Measurements from ENCODE around the gene HJURP. TPM values are rescaled to one million over a fixed set of nuclear protein-coding genes. Genes with fewer than 3 reads are reported as not detected.

The HJURP gene
- polyA plus RNA-seq, 3 donors = not detected

- WGBS (ENCODE audit: insufficient coverage) = 100% methylated on average over 1 of the region's 9 CpGs
- Mint-ChIP-seq H3K27ac (peak overlapping the region in 3 of 7 donors; percentile 23 to 77 (median 37)), H3K27me3 (ENCODE audit: low read depth in 3 of 3) (peaks cover 0 to 2% (median 0%) of the 10 kb centered on the region in 3 donors), H3K4me3 (no peak overlapping the region), H3K4me1 (peaks cover 4% of the 10 kb centered on the region), H3K36me3 (peaks cover 86 to 91% of the 10 kb centered on the region in 2 donors), H3K9me3 (no peaks in the 10 kb centered on the region)
- Histone ChIP-seq H3K4me3 (replicated peaks in 1 of 3; ENCODE audit: low read depth in 2 of 3, low read length in 3 of 3) (no peak overlapping the region), H4K20me1 (ENCODE audit: insufficient read depth, low read length) (no peaks in the 10 kb centered on the region), H3K9ac (ENCODE audit: insufficient read depth, low read length, poor library complexity, severe bottlenecking) (no peak overlapping the region), H3K36me3 (replicated peaks in 1 of 2; ENCODE audit: control insufficient read depth in 1 of 2, insufficient read depth in 2 of 2, low read length in 2 of 2) (peaks cover 81 to 92% of the 10 kb centered on the region in 2 donors), H3K4me1 (ENCODE audit: control insufficient read depth in 1 of 2, insufficient read depth in 2 of 2, low read length in 2 of 2) (no peaks in the 10 kb centered on the region), H3K79me2 (ENCODE audit: insufficient read depth, low read length) (peaks cover 70% of the 10 kb centered on the region), H3K27ac (ENCODE audit: low read depth in 1 of 2, low read length in 2 of 2) (peak overlapping the region in 1 of 2 donors; percentile 28), H2AFZ (ENCODE audit: insufficient read depth, low read depth, low read length, poor library complexity, severe bottlenecking) (no peak overlapping the region), H3K27me3 (ENCODE audit: control insufficient read depth in 2 of 2, insufficient read depth in 2 of 2, low read length in 2 of 2) (no peaks in the 10 kb centered on the region), H3K4me2 (replicated peaks; ENCODE audit: extremely low read depth, low read length, poor library complexity, severe bottlenecking) (no peak overlapping the region), H3K9me3 (replicated peaks in 1 of 2; ENCODE audit: control insufficient read depth in 1 of 2, insufficient read depth in 1 of 2, low read length in 2 of 2) (no peaks in the 10 kb centered on the region)
- TF ChIP-seq, protein P1, sequence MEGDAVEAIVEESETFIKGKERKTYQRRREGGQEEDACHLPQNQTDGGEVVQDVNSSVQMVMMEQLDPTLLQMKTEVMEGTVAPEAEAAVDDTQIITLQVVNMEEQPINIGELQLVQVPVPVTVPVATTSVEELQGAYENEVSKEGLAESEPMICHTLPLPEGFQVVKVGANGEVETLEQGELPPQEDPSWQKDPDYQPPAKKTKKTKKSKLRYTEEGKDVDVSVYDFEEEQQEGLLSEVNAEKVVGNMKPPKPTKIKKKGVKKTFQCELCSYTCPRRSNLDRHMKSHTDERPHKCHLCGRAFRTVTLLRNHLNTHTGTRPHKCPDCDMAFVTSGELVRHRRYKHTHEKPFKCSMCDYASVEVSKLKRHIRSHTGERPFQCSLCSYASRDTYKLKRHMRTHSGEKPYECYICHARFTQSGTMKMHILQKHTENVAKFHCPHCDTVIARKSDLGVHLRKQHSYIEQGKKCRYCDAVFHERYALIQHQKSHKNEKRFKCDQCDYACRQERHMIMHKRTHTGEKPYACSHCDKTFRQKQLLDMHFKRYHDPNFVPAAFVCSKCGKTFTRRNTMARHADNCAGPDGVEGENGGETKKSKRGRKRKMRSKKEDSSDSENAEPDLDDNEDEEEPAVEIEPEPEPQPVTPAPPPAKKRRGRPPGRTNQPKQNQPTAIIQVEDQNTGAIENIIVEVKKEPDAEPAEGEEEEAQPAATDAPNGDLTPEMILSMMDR (IDR thresholded peaks at IDR 0.05) = no peak
- DNase-seq = no peak
- intact Hi-C loops (cut with micrococcal nuclease) = no loop called here
Measured at GRCh38 chr2:233837694-233838229, 16.6 kb downstream of the HJURP start.

- intact Hi-C loops (cut with micrococcal nuclease) = no loop called here
- Histone ChIP-seq H3K36me3 (replicated peaks in 1 of 2; ENCODE audit: control insufficient read depth in 1 of 2, insufficient read depth in 2 of 2, low read length in 2 of 2) (peaks cover 67 to 78% of the 10 kb centered on the region in 2 donors), H3K9ac (ENCODE audit: insufficient read depth, low read length, poor library complexity, severe bottlenecking) (no peak overlapping the region), H3K9me3 (replicated peaks in 1 of 2; ENCODE audit: control insufficient read depth in 1 of 2, insufficient read depth in 1 of 2, low read length in 2 of 2) (no peaks in the 10 kb centered on the region), H2AFZ (ENCODE audit: insufficient read depth, low read depth, low read length, poor library complexity, severe bottlenecking) (no peak overlapping the region), H3K27ac (ENCODE audit: low read depth in 1 of 2, low read length in 2 of 2) (peak overlapping the region in 1 of 2 donors; percentile 3), H3K79me2 (ENCODE audit: insufficient read depth, low read length) (peaks cover 56% of the 10 kb centered on the region), H3K27me3 (ENCODE audit: control insufficient read depth in 2 of 2, insufficient read depth in 2 of 2, low read length in 2 of 2) (no peaks in the 10 kb centered on the region), H3K4me3 (replicated peaks in 1 of 3; ENCODE audit: low read depth in 2 of 3, low read length in 3 of 3) (no peak overlapping the region), H3K4me2 (replicated peaks; ENCODE audit: extremely low read depth, low read length, poor library complexity, severe bottlenecking) (no peak overlapping the region), H4K20me1 (ENCODE audit: insufficient read depth, low read length) (no peaks in the 10 kb centered on the region), H3K4me1 (ENCODE audit: control insufficient read depth in 1 of 2, insufficient read depth in 2 of 2, low read length in 2 of 2) (no peaks in the 10 kb centered on the region)
- Mint-ChIP-seq H3K27ac (no peak overlapping the region), H3K4me1 (peaks cover 4% of the 10 kb centered on the region), H3K9me3 (no peaks in the 10 kb centered on the region), H3K27me3 (ENCODE audit: low read depth in 3 of 3) (peaks cover 0 to 2% (median 0%) of the 10 kb centered on the region in 3 donors), H3K36me3 (peaks cover 72 to 82% of the 10 kb centered on the region in 2 donors), H3K4me3 (no peak overlapping the region)
- DNase-seq = no peak
- TF ChIP-seq, protein P1 (IDR thresholded peaks at IDR 0.05) = no peak
- WGBS (ENCODE audit: insufficient coverage) = no CpG with 5 or more reads among the region's 7 CpGs
Measured at GRCh38 chr2:233836359-233836758, 18.0 kb downstream of the HJURP start.
